Brain microvascular endothelial cell (primary cell): ENCODE measurements around the gene CNTNAP2.

ENCODE experiments used
- DNase-seq: peaks from one replicate; pipeline ENCODE4 v3.0.0-alpha.2; 2020
- H3K27ac ChIP-seq: fragments of 250-450 bp; sonication (Bioruptor Pico); 2 replicates; pipeline ENCODE4 v1.5.1; 2020; ENCODE audit warnings: mild to moderate bottlenecking, moderate library complexity
- H3K27me3 ChIP-seq: fragments of 250-450 bp; sonication (Bioruptor Pico); replicated peaks from 2 replicates; pipeline ENCODE4 v1.5.1; 2020; ENCODE audit warnings: mild to moderate bottlenecking
- H3K36me3 ChIP-seq: fragments of 250-450 bp; sonication (Bioruptor Pico); replicated peaks from 2 replicates; pipeline ENCODE4 v1.5.1; 2020; ENCODE audit warnings: mild to moderate bottlenecking
- H3K4me3 ChIP-seq: 2 replicates; pipeline ENCODE4 v1.5.1; 2011; ENCODE audit warnings: low read depth, mild to moderate bottlenecking, control low read depth, low read length, moderate library complexity
- CTCF ChIP-seq: IDR thresholded peaks from 2 replicates; pipeline ENCODE4 v1.5.1; 2011; ENCODE audit warnings: low read depth, mild to moderate bottlenecking, moderate library complexity, low read length, control low read depth, inconsistent platforms; ENCODE audit errors: missing control alignments
- in situ Hi-C: cut with HindIII; loops from 2 replicates; pipeline ENCODE4 v1.10.0; 2017; ENCODE audit warnings: low sequenced_read_pairs, low pct_ligation_motif_present

Gene CNTNAP2

GRCh38 chr7:147509035-147509501 lies 1392.5 kb downstream of the CNTNAP2 start:
- in situ Hi-C loops, result no loop called here
- TF ChIP-seq CTCF, result no peak
- no peaks in the 10 kb centered on the region for H3K27me3 ChIP-seq
- peak; percentile 7 for DNase-seq
- no peaks in the 10 kb centered on the region for H3K36me3 ChIP-seq
- H3K4me3 ChIP-seq, result no peak overlapping the region
- peak overlapping the region; percentile 61 for H3K27ac ChIP-seq

GRCh38 chr7:147509541-147510200 lies 1393.1 kb downstream of the CNTNAP2 start:
- Histone ChIP-seq H3K4me3 (no peak overlapping the region), H3K27me3 (no peaks in the 10 kb centered on the region), H3K27ac (peak overlapping the region; percentile 61), H3K36me3 (no peaks in the 10 kb centered on the region)
- peak; percentile 13 for DNase-seq
- TF ChIP-seq CTCF, result no peak
- in situ Hi-C loops, result no loop called here

GRCh38 chr7:147510201-147510542 lies 1393.6 kb downstream of the CNTNAP2 start:
- Histone ChIP-seq H3K36me3 (no peaks in the 10 kb centered on the region), H3K4me3 (no peak overlapping the region), H3K27ac (peak overlapping the region; percentile 61), H3K27me3 (no peaks in the 10 kb centered on the region)
- no peak for TF ChIP-seq CTCF
- in situ Hi-C loops, result no loop called here
- no peak for DNase-seq

- in situ Hi-C loops, result no loop called here
- no peaks in the 10 kb centered on the region for H3K27me3 ChIP-seq
- H3K36me3 ChIP-seq, result no peaks in the 10 kb centered on the region
- H3K4me3 ChIP-seq, result no peak overlapping the region
- DNase-seq, result peak; percentile 67
- H3K27ac ChIP-seq, result no peak overlapping the region
- TF ChIP-seq CTCF, result no peak
Observed at GRCh38 chr7:147510923-147511322, 1394.3 kb downstream of the CNTNAP2 start.

- H3K36me3 ChIP-seq, result no peaks in the 10 kb centered on the region
- no peaks in the 10 kb centered on the region for H3K27me3 ChIP-seq
- no peak overlapping the region for H3K27ac ChIP-seq
- TF ChIP-seq CTCF, result no peak
- in situ Hi-C loops, result no loop called here
- DNase-seq, result no peak
- H3K4me3 ChIP-seq, result no peak overlapping the region
Observed at GRCh38 chr7:147513451-147513850, 1396.8 kb downstream of the CNTNAP2 start.

GRCh38 chr7:147516391-147516790 lies 1399.8 kb downstream of the CNTNAP2 start:
- in situ Hi-C loops, result no loop called here
- no peaks in the 10 kb centered on the region for H3K27me3 ChIP-seq
- H3K36me3 ChIP-seq, result no peaks in the 10 kb centered on the region
- DNase-seq, result no peak
- H3K4me3 ChIP-seq, result no peak overlapping the region
- no peak overlapping the region for H3K27ac ChIP-seq
- no peak for TF ChIP-seq CTCF
